ENCODE measurements around the gene DOK3. TPM values are rescaled to one million over a fixed set of nuclear protein-coding genes. Genes with fewer than 3 reads are reported as not detected.
A peak's percentile ranks its signal among the peaks of the same experiment; 100 is the strongest.

The DOK3 gene
- total RNA-seq, 2 experiments from 2014 or later = 3.7 to 6.0 TPM

DNA sequence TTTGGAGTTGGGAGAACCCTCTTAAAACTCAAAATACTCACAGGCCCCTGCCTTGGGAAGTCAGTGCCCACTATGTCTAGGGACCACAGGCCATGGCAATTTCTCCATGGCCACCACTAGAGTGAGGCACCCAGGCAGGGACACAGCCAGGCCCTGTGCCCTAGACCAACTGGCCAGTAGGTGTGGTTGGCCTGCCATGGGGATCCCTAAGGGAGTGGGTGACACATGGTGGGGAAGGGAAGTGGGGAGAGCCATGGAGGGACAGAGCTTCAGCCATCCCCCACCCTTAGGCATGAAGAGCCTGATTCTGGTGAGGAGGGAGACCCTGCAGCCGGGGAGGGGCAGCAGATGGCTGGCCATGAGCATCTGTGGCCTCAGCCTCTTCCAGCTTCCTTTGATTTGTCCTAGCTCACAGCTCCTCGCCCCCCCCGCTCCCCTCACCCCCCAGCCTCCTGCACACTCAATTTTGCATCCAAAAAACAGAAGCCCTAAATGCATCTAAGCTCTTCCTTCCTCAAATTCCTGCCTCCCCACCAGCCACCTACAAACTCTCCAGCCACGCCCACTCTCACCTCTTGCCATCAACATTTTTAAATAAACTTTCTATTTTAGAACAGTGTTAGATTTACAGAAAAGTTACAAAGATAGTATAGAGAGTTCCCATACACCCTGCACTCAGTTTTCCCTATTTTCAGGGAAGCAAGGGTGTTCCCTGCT is 34.6 kb downstream of the DOK3 start:
- H3K27ac Mint-ChIP-seq = peak overlapping the region; percentile 75
- peak overlapping the region; percentile 83 for H3K4me3 Mint-ChIP-seq

DNA sequence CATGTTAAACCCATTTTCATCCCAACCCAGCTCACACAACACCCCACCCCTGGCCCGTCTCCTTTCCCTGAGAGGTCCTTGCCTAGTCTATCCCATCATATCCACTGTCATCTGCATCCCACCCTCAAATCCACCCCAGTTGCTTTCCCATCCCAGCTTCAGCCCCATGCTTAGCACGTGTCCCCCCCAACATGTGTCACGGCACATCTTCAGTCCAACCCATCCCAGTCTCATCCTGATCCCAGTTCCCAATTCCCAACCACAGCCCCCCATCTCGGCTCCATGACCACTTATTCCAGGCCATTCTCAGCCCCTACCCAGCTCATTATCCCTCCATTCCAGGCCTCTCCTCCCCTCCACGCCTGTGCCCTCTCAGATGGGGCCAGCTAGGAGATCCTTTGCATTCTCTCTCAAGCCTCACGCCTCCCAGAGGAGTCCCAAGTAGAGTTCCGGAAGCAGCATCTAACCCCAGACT is 35.6 kb downstream of the DOK3 start:
- POLR2A ChIA-PET = interaction anchor here (0.6 to 4.0 kb wide), 5 partner anchors 11 to 84 kb away, joined by 3 to 34 read pairs (median 21); partner anchors contain the start of gene PDLIM7
- no peak for DNase-seq
- Mint-ChIP-seq H3K27ac (peak overlapping the region; percentile 84), H3K4me3 (peak overlapping the region; percentile 83), H3K9me3 (no peaks in the 10 kb centered on the region), H3K27me3 (no peaks in the 10 kb centered on the region), H3K36me3 (peaks cover 8% of the 10 kb centered on the region), H3K4me1 (peaks cover 62% of the 10 kb centered on the region)
- ATAC-seq (ENCODE audit: low read depth) = no peak

More for the DNA sequence above, 34.6 kb downstream of the DOK3 start:
- H3K27me3 Mint-ChIP-seq = no peaks in the 10 kb centered on the region
- DNase-seq (no peak), ATAC-seq (ENCODE audit: low read depth) (no peak)
- H3K36me3 Mint-ChIP-seq = peaks cover 6% of the 10 kb centered on the region
- H3K4me1 Mint-ChIP-seq = peaks cover 67% of the 10 kb centered on the region
- POLR2A ChIA-PET = interaction anchor here (0.6 to 3.1 kb wide), 2 partner anchors 22 to 39 kb away, joined by 3 to 17 read pairs; partner anchors contain the start of gene PDLIM7
- no peaks in the 10 kb centered on the region for H3K9me3 Mint-ChIP-seq

DNA sequence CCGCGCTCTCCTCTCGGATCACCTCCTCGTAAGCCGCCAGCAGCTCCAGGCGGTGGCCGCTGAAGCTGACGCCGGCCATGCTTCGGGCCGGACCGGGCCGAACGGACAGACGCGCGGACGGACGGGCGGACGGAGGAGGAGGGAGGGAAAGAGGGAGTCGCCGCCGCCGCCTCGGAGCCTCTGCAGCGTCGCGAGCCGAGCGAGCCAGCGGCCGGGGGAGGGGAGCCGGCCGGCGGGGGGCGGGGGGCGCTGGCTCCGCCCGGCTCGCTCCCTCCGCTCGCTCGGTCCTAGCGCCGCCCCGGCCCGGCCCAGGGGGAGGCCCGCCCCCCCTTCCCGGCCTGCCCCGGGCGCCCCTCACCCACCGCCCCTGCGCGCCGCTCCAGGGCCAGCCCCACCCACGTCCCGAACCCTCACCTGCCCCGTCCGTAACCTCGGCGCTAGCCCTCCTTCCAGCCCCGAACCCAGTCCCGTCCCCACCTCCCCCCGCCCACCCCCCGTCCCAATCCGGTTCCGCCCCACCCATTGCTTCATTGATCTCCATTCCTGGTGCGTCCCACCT is 36.1 kb downstream of the DOK3 start, which contains the start of gene DBN1:
Gene DBN1, minus strand, starts transcription at position 192 of the 559 bp plus-strand sequence. Its CDS starts 113 bp downstream, at position 79.
- peaks cover 60% of the 10 kb centered on the region for H3K4me1 Mint-ChIP-seq
- no peaks in the 10 kb centered on the region for H3K9me3 Mint-ChIP-seq
- peaks cover 6% of the 10 kb centered on the region for H3K36me3 Mint-ChIP-seq
- peak; percentile 70 for DNase-seq
- POLR2A ChIA-PET = interaction anchor here (0.7 to 4.0 kb wide), 12 partner anchors 11 to 83 kb away, joined by 3 to 34 read pairs (median 10); partner anchors contain the start of genes DDX41, PDLIM7 and PRR7
- ATAC-seq (ENCODE audit: low read depth) = peak; percentile 25
- peak within 1 kb of the TSS; percentile 83 for H3K4me3 Mint-ChIP-seq
- no peaks in the 10 kb centered on the region for H3K27me3 Mint-ChIP-seq
- H3K27ac Mint-ChIP-seq = peak within 1 kb of the TSS; percentile 85

DNA sequence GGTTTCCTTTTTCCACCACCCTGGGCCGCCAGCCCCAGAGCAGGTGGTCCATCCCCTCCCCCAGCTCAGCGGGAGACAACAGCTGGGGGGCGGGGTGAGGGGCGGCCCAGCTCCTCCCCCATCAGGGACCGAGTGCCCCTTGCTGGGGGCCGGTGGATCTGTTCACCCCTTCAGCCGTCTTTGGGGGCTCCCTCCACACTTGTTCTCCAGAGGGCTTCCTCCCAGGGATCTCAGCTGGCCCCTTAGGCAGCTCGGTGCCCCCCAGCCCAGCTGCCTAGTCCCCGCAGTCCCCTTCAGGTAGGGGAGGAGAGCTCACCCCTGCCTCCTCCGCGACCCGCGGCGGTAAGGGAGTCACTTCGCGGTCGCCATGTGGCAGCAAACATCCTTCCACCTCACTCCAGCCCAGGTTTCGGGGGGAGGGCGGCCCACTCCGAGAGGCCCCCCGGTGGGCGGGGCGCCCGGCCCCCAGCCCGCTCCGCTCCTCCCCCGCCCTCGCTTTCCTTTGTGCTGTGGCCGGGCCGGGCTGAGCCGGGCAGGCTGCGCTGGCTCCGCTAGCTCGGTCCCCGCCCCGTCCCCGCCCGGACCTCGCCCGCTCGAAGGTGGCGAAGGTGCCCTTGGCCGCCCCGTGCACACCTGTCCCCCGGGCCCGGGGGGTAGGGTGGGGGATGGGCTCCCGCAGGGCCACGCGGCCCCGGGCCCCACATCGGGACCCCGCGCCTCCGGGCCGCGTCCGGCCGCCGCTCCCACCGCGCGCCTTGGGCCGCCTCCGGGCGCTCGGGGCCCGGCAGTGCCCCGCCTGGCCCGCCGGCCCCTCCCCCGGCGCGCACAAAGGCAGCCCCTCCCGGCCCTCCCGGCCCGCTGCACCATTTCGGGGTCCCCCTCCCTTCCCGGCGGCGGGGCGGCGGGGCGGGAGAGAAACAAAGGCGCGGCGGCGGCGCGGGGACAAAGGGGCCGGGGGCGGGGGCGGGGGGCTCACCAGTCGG is 36.9 kb downstream of the DOK3 start:
- DNase-seq = peak; percentile 88
- Mint-ChIP-seq H3K27me3 (no peaks in the 10 kb centered on the region), H3K9me3 (no peaks in the 10 kb centered on the region), H3K27ac (peak overlapping the region; percentile 85), H3K4me1 (peaks cover 53% of the 10 kb centered on the region), H3K36me3 (peaks cover 8% of the 10 kb centered on the region), H3K4me3 (peak overlapping the region; percentile 83)
- POLR2A ChIA-PET = interaction anchor here (0.7 to 4.0 kb wide), 22 partner anchors 9 to 162 kb away, joined by 3 to 34 read pairs (median 5); partner anchors contain the start of genes DDX41, LMAN2, PDLIM7 and PRR7
- ATAC-seq (ENCODE audit: low read depth) = peak; percentile 58

DNA sequence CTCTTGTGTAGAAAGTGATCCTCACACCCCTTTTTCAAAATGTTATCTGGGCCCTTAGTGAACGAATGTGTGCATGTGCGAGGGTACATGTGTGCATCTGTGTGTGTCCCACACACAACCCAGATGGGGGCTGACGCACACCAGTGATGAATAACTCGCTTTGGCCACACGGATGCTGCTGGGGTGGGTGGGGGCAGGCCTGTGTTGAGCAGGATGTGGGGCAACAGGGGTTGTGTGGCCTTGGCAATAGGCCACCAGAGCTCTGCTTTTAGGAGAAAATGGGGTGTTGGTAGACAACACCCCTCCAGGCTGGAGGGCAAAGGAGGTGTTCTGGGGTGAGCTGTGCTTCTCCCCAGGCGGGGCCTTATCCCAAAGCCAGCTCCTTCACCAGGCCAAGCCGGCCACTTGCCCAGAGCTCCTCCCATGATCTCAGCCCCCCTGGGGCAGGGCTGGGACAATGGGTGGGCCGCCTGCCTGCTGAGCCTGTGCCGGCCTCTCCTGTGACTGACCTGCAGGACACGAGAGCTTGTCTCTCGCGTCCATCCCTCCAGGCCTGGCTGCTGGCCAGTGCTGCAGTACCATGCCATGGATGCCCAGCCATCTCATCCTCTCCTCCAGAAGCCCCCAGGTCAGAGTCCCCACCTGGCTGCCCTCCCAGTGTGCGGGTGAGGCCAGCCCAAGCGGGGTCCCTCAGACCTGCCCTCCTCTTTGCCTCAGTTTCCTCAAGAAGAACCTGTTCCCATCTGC is 37.8 kb downstream of the DOK3 start:
- Mint-ChIP-seq H3K36me3 (peaks cover 10% of the 10 kb centered on the region), H3K4me3 (peak overlapping the region; percentile 83), H3K4me1 (peaks cover 51% of the 10 kb centered on the region), H3K27me3 (no peaks in the 10 kb centered on the region), H3K9me3 (no peaks in the 10 kb centered on the region), H3K27ac (peak overlapping the region; percentile 85)
- DNase-seq = peak; percentile 68
- POLR2A ChIA-PET = interaction anchor here (0.6 to 4.0 kb wide), 25 partner anchors 9 to 128 kb away, joined by 3 to 34 read pairs (median 5); partner anchors contain the start of genes B4GALT7, DDX41, LMAN2 and PDLIM7
- peak; percentile 62 for ATAC-seq (ENCODE audit: low read depth)

DNA sequence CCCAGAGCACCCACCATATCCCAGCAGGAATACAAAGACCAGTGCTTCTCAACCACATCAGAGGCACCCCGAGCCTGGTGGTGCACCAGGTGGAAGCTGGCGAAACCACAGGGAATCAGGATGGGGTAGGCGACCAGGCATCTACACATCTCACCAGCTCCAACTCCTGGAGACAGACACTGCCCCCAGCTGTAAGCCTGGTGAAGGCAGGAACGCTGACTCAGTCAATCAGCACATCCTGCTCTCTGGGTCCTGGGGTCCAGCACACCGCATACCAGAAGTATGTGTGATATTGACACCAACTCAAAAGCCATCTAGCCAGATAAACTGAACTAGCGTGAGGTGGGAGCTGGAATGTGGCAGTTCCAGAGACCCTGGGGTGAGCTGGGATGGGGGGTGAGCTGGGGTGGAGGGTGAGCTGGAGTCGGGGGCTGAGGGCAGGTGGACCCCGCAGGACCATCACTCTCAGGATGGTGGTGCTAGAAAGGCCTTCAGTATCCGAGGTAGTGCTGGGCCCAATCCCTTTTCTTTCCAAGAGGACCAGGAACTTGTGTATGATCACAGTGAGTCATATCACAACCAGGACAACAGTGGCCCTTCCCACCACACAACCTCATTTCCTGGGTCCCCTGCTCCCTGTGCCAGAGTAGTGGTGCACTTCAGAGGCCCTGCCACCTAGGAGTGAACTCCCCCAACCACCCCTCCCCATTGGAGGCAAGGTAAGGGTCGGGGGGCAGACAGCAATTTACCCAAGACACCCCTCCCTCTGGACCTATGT is 38.7 kb downstream of the DOK3 start:
- H3K4me3 Mint-ChIP-seq = peak overlapping the region; percentile 83
- no peaks in the 10 kb centered on the region for H3K9me3 Mint-ChIP-seq
- DNase-seq (no peak), ATAC-seq (ENCODE audit: low read depth) (no peak)
- H3K36me3 Mint-ChIP-seq = peaks cover 13% of the 10 kb centered on the region
- POLR2A ChIA-PET = interaction anchor here (0.6 to 4.0 kb wide), 21 partner anchors 8 to 129 kb away, joined by 3 to 34 read pairs (median 4); partner anchors contain the start of genes B4GALT7, LMAN2, PDLIM7 and PRR7
- H3K4me1 Mint-ChIP-seq = peaks cover 46% of the 10 kb centered on the region
- H3K27me3 Mint-ChIP-seq = no peaks in the 10 kb centered on the region
- peak overlapping the region; percentile 85 for H3K27ac Mint-ChIP-seq

DNA sequence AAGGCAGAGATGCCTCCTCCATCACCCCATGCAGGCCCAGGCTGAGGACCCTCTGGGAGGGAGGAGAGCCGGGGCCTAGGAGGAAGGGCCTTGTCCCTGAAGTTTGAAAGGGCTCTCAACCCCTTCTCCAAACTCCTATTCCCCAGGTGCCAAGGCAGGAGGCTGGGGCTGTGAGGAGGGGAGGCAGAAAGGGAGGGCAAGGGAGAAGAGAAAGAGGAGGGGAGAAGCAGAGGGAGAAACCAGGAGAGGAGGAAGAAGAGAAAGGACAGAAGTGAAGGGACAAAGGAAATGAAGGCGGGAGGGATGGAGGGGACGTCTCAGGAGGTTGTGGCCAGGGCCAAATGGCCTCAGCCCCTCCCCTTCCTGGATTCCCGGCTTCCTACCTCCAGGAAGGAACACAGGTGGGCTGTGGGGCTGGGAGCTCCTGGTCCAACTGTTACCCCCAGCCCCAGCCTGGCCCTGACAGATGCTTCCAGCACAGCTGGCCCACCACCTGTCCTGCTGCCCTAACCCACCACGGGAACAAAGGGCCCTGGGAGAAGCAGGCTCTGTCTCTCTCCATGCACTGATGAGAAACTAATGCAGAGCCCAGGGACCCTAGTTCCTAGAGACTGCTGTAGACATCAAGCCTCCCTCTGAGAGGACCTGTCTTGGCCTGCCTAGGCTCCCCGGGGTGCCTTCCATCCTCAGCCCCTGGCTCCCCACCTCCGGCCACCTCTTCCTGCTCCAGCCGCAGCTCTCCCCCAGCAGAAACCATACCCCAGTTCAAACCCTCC is 39.7 kb downstream of the DOK3 start:
- H3K27ac Mint-ChIP-seq = peak overlapping the region; percentile 80
- POLR2A ChIA-PET = interaction anchor here (0.7 to 4.0 kb wide), 8 partner anchors 7 to 112 kb away, joined by 3 to 34 read pairs (median 4); partner anchors contain the start of genes PDLIM7, PRR7 and RGS14
- H3K4me3 Mint-ChIP-seq = peak overlapping the region; percentile 83
- ATAC-seq (ENCODE audit: low read depth) (no peak), DNase-seq (no peak)
- peaks cover 23% of the 10 kb centered on the region for H3K36me3 Mint-ChIP-seq
- H3K27me3 Mint-ChIP-seq = no peaks in the 10 kb centered on the region
- peaks cover 37% of the 10 kb centered on the region for H3K4me1 Mint-ChIP-seq
- H3K9me3 Mint-ChIP-seq = no peaks in the 10 kb centered on the region

DNA sequence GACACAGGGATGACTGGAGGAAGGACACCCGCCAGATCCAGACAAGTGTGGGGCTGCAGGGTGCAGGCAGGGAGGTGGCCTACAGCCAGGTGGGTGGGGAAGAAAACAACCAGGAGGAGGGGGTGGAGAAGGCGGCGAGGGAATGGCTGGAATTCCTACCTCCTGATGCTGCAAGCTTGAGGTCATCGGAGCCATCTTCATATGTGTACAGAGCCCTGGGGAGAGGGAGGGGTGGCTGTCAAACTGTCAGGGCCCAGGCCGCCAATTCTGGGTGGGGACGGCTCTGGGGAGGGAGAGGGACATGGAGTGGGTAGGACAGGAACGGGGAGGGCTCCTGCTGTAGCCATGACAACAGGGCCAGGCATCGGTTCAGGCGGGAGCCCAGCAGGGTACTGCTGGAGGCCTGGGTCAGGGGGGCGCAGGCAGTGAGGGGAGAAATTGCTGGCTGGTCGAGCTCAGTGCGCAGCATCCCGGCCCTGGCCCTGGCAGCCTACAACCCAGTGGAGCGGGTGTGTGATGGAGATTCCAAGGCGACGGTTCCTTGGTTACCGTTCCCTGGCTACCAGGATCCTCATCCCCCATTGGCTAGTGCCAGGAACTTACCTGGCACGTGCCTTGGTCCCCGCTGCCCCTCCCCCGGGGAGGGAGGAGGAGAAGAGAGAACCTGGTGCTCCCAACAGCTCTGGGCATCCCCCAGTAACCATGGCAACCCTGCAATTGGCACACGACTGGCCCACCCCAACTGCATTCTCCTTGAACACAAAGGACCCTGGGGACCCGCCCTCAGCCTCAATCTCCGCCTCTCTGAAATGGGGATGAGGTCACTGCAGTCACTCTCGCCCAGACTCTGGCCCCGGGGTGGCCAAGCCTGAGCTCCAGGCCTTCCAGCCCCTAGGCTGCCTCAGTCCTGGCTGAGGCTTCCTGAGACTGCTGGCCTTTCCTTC is 40.7 kb downstream of the DOK3 start:
- Mint-ChIP-seq H3K27me3 (no peaks in the 10 kb centered on the region), H3K4me1 (peaks cover 28% of the 10 kb centered on the region), H3K4me3 (no peak overlapping the region), H3K36me3 (peaks cover 19% of the 10 kb centered on the region), H3K27ac (peak overlapping the region; percentile 80), H3K9me3 (no peaks in the 10 kb centered on the region)
- ATAC-seq (ENCODE audit: low read depth) = no peak
- POLR2A ChIA-PET = interaction anchor here (0.6 to 2.7 kb wide), 4 partner anchors 9 to 43 kb away, joined by 3 to 8 read pairs (median 4); no protein-coding TSS in a partner anchor
- no peak for DNase-seq

DNA sequence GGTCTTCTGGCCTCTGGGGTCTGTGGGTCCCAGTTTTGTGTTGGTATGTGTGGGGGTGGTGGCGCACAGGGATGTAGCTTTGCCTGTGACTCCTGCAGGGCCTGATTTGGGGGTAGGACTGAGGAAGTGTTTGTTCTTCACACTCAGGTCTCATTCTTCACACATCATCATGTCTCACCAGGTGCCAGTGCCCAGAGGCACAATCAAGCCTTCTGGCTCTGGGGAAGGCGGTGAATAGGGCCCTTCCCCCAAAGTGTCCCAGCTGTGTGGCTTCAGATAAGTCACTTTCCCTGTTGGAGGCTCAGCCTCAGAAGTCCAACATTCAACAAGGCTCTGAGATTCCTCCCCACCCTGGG is 41.3 kb downstream of the DOK3 start:
- Mint-ChIP-seq H3K9me3 (no peaks in the 10 kb centered on the region), H3K27me3 (no peaks in the 10 kb centered on the region), H3K4me1 (peaks cover 27% of the 10 kb centered on the region), H3K36me3 (peaks cover 19% of the 10 kb centered on the region), H3K4me3 (no peak overlapping the region), H3K27ac (peak overlapping the region; percentile 60)
- POLR2A ChIA-PET = interaction anchor here (0.6 to 0.9 kb wide), 2 partner anchors 13 to 97 kb away, joined by 3 read pairs; no protein-coding TSS in a partner anchor
- no peak for ATAC-seq (ENCODE audit: low read depth)
- no peak for DNase-seq

DNA sequence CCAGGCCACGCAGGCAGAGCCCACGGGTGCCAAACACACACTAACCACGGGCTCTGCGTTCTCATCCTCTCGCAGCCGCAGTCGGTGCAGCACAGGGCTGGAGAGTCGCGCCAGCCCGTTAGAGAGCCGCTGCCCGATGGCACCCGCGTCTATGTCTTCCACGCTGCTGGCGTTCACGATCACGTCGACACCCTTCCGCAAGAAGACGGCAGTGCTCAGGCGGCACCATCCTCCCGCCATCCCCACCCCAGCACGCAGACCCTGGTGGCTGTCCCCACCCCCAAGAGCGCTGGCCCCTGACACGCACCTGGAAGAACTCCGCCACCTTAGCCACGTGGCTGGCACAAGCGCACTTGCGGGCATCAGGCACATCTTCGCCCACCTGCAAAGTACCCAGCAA is 42.2 kb downstream of the DOK3 start:
- Mint-ChIP-seq H3K4me1 (peaks cover 34% of the 10 kb centered on the region), H3K27ac (no peak overlapping the region), H3K27me3 (no peaks in the 10 kb centered on the region), H3K9me3 (no peaks in the 10 kb centered on the region), H3K4me3 (no peak overlapping the region), H3K36me3 (peaks cover 19% of the 10 kb centered on the region)
- POLR2A ChIA-PET = interaction anchor here (0.9 kb wide), 1 partner anchor 12 kb away, joined by 3 read pairs; no protein-coding TSS in a partner anchor
- ATAC-seq (ENCODE audit: low read depth) = no peak
- no peak for DNase-seq

Measured in activated naive CD8-positive, alpha-beta T cell treated with anti-CD3 and anti-CD28 coated beads, Interleukin-2, amount 10 ng/mL, durations not matched to agents 7 days and 5 days (primary cell).